GM18907 (cell line): Measurements from ENCODE around the gene GNG5.
"Not testable (repeated sequence)": the region's sequence is repeated elsewhere in the genome, so short reads cannot be mapped to it uniquely, and the experiment has no call there.

Experiments used
- ATAC-seq: cut with Tn5 transposase; IDR thresholded peaks from one replicate; pipeline ENCODE4 v1.9.1; 2021; ENCODE audit warnings: mild to moderate bottlenecking, moderate library complexity; ENCODE audit not compliant: unreplicated experiment

Gene GNG5

GRCh38 chr1:84506002-84506728 is at the start of gene GNG5, which contains the start of gene SPATA1:
GNG5 (minus strand) TSS chr1:84506581; CDS start chr1:84506091, 490 bp downstream.
SPATA1 (plus strand) TSS chr1:84506386; CDS start chr1:84516360, 9,974 bp downstream.
- ATAC-seq: peak; percentile 90

DNA sequence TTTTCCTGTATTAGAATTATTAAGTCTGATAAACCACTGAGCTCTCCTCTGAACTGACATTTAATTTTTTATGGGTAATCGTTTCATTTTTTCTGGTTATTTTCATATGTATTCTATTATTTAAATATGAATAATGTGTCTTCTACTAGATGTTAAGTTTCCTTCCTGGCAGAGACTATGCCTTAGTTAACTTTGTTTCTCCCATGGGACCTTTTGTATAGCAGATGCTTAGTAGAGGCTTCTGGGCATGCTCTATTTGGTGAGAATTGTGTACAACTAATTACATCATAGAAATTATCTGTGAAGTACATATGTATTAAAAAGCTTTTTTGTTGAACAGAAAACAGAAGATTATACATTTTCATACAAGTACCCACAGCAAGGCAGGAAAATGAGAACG is 44.4 kb upstream of the GNG5 start:
- no peak for ATAC-seq

DNA sequence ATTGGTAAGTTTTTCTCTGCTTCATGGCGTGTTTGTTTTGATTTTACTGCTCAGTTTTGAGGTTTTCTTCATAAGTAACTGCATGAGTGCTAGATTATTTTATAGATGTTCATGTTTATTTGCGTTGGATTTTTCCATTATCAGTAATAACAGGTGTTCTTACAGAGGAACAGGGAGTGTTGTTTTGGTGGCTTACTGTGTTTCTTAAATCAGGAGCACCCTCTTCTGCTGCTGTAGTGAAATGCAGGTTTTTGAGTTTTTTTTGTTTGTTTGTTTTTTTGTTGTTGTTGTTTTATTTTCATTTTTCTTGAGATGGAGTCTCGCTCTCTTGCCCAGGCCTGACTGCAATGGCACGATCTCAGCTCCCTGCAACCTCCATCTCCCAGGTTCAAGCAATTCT is 35.3 kb upstream of the GNG5 start:
- no peak for ATAC-seq

- ATAC-seq: no peak
Observed at GRCh38 chr1:84540759-84541158, 34.4 kb upstream of the GNG5 start.

DNA sequence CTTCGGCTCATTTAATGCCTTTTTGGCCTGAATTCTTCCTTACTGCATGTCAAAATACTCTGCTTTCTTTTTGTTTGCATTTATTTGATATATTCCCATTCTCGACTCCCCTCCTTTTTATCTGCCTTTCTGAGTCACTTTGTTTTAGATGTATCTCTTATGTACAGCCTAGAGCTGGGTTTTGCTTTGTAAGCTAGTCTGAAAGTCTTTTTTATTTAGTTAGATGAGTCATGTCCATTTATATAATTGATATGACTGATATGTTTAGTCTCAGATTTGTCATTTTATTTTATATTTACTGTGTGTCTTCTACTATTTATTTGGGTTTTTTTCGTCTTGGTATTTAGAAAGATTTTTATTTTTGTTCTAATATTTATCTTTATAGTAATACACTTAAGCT is 33.6 kb upstream of the GNG5 start:
- no peak for ATAC-seq

GRCh38 chr1:84538599-84538998 is 32.2 kb upstream of the GNG5 start:
- ATAC-seq: peak; percentile 61

DNA sequence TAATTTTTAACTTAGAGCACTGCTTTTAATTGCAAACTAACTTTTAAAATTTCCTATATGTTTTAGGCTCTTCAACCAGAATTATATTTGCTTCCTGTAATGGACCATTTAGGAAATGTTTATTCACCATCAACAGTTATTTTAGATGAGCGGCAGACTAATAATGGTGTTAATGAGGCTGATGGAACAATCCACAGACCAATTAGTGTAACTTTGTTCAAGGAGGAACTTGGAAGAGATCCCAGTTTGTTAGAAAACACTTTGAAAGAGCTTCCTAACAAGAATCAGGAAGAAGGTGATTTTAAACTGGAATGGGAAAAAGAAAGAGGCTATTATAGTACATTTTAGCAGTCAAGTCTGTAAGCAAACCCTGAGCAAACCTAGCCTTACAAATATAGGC is 19.4 kb upstream of the GNG5 start:
- ATAC-seq: no peak

- ATAC-seq: no peak
Observed at GRCh38 chr1:84524590-84524989, 18.2 kb upstream of the GNG5 start.

GRCh38 chr1:84510668-84511067 is 4.3 kb upstream of the GNG5 start:
- no peak for ATAC-seq

- ATAC-seq: no peak
Observed at GRCh38 chr1:84510165-84510564, 3.8 kb upstream of the GNG5 start.

GRCh38 chr1:84509029-84509428 is 2.6 kb upstream of the GNG5 start:
- ATAC-seq: no peak

DNA sequence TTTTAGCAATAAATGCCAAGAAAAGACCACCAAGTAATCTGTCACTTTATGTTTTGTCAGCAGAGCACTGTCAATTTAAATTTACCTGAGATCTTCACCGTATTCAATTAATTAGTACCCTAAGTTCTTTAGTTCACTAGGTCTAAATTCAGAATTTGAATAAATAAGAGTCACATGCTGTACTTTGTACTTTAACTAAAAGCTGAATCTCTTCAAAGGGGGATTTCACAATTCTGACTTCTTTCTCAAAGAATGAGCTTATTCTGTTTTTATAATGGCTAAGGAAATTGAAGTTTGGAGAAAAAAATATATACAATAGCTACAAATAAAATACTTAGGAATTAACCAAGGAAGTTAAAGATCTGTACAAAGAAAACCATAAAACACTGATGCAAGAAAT is 2.1 kb upstream of the GNG5 start:
- no peak for ATAC-seq

DNA sequence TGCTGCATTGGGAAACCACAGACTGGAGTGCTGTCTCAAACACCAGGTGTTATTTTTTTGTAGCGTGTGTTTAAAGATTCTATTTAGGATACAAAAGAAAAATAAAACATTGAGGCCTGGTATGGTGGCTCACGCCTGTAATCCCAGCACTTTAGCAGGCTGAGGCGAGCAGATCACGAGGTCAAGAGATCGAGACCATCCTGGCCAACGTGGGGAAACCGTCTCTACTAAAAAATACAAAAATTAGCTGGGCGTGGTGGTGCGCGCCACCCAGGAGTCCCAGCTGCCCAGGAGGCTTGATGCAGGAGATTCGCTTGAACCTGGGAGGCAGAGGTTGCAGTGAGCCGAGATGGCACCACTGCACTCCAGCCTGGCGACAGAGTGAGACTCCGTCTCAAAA is 1.5 kb upstream of the GNG5 start:
- not testable (repeated sequence) for ATAC-seq

- no peak for ATAC-seq
Observed at GRCh38 chr1:84506729-84507453, 510 bp upstream of the GNG5 start.

DNA sequence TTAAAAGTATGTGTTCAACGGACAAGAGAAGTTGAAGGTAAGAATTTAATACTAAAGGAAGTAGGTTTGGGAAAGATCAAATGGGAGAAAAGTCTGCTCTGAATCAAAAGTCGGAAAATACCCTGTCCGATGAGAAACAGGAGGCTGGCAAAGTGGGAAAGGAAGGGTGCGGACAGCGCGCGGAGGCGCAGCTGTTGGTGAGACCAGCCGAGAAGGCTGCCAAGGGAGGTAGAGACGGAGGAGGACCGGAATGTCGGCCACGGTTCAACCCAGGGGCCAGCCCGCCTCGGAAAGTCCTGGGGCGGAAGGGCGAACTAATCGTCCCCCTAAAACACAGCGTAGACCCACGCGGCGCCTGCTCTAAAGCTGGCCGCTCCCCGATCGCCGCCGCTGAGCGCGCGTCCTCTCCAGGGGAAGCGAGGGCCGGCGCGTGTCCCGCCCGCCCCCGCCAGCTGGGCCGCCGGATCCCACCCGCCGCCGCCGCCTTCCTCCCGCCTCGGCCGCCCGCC is 834 bp downstream of the GNG5 start:
- ATAC-seq: peak; percentile 45

DNA sequence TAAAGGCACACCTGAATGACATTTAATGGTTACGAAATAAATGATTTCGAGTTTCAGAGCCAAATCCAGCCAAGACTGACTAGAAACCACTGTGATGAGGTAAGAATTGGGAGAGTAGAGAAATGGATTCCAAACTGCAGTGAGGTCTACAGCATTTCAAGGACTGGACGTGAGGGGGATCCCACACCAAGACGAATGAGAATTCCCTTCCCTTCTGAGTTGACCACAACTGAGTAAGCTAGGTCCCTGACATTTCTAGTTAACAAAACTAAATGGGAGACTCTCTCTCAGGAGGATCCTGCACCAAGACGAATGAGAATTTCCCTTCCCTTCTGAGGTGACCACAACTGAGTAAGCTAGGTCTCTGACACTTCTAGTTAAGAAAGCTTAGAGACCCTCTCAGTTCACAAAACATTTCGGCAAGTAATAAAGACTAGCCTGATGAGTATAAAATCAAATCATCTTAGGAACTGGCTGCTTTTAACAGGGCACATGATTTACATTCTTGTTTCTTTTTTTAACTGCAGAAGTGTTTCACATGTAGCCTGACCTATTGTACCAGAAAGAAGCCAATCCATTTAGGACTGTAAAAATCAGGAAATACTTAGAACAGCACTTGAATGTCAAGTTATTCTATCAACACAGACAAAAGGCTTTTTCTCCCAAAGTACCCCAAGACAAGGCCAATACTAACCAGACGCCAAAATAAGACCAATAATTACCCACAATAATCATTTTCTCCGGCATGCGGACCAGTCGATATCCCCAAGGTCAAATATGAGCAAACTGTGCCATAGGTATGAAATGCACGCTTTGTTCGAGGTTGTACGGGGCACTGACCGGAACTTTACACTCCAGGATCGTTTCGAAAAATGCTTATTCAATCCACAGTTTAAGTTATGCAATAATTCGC is 1.5 kb downstream of the GNG5 start:
- no peak for ATAC-seq

GRCh38 chr1:84502927-84503326 is 3.5 kb downstream of the GNG5 start:
- ATAC-seq: no peak

DNA sequence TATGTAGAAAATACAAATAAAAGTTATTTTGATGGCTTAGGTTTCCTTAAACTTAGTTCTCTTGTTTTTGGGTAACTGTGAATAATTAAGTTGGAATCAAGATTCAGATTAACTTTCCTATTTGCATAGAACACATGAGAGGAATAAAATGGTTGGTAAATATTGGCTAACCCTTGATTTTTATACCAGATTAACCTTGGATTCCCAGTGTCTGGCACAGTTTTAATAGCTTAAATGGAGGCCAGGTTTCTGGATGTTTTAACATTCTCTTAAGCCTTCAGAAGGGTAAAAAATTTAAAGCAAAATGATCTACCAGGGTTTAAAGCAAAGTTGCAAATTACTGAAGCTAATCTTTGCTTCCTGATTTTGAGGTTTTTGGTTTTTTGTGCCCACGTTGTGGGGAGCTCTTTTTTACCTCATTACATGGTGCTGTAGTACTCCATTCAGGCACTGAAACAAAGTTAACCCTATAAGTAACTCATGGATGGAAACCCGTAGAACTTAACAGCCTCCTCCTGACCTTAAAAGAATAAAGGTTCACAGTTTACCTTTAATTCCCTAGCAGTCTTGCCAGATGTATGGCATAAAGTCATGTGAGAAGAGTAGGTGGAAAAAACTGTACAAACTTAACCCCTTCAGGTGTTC is 8.6 kb downstream of the GNG5 start:
- no peak for ATAC-seq

DNA sequence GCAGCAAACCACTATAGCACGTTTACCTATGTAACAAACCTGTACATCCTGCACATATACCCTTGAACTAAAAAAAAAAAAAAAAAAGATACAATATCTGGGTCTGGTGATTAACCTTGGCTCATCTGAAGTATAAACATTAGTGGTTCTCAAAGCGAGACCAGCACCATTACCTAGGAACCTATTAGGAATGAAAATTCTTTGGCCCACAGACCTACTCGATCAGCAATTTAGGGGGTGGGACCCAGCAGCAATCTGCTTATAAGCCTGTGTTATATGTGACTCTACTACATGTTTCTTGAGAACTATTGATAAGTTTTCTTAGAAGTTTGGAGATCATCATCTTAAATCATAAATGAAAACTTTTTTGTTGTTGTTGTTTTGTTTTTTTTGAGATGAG is 9.9 kb downstream of the GNG5 start:
- ATAC-seq: no peak

- no peak for ATAC-seq
Observed at GRCh38 chr1:84493747-84494146, 12.6 kb downstream of the GNG5 start.

DNA sequence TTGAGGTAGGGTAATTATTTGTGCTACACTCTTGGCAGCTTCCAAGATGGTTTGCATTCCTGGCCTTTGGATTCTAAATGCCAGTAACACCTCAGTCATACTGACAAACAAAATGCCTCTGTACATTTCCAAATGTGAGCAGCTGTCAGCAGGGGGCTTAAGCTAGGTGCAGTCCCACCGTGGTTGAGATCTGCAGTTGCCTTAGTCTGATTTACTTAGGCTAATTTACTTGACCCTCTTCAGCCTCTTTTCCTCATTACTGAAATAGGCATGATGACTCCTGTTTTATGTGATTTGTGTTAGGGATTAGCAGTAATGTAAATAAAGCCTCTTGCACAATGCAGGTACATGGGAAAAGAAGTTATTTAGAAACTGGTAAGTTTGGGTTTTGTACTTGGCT is 13.7 kb downstream of the GNG5 start:
- ATAC-seq: no peak
